HG03108 (cell line): Measurements from ENCODE around the gene VSIG8.

ENCODE experiments used
- ATAC-seq: cut with Tn5 transposase; IDR thresholded peaks from one replicate; pipeline ENCODE4 v1.9.1; 2021; ENCODE audit warnings: moderate library complexity; ENCODE audit not compliant: unreplicated experiment

VSIG8 gene

GRCh38 chr1:159884296-159884695, 21.8 kb upstream of the VSIG8 start:
- no peak for ATAC-seq

- no peak for ATAC-seq
These were observed 20.7 kb upstream of the VSIG8 start for GRCh38 chr1:159883134-159883533.

- ATAC-seq = no peak
These were observed 20.0 kb upstream of the VSIG8 start for GRCh38 chr1:159882527-159882862.

- no peak for ATAC-seq
These were observed 19.4 kb upstream of the VSIG8 start for GRCh38 chr1:159881622-159882526.

GRCh38 chr1:159880430-159880829, 18.0 kb upstream of the VSIG8 start:
- ATAC-seq = no peak

- no peak for ATAC-seq
These were observed 17.5 kb upstream of the VSIG8 start for GRCh38 chr1:159879977-159880376.

GRCh38 chr1:159879136-159879535, 16.7 kb upstream of the VSIG8 start:
- no peak for ATAC-seq

GRCh38 chr1:159877695-159878444, 15.4 kb upstream of the VSIG8 start:
- no peak for ATAC-seq

GRCh38 chr1:159873530-159874143, 11.2 kb upstream of the VSIG8 start:
- ATAC-seq = no peak

- ATAC-seq = no peak
These were observed 10.4 kb upstream of the VSIG8 start for GRCh38 chr1:159872891-159873290.

- ATAC-seq = no peak
These were observed 8.2 kb upstream of the VSIG8 start for GRCh38 chr1:159870704-159871103.

GRCh38 chr1:159869607-159870006, 7.2 kb upstream of the VSIG8 start:
- ATAC-seq = no peak

GRCh38 chr1:159869173-159869572, 6.7 kb upstream of the VSIG8 start:
- ATAC-seq = no peak

- no peak for ATAC-seq
These were observed 6.3 kb upstream of the VSIG8 start for GRCh38 chr1:159868766-159869165.

- no peak for ATAC-seq
These were observed 5.2 kb upstream of the VSIG8 start for GRCh38 chr1:159867664-159868026.

GRCh38 chr1:159866905-159867663, 4.6 kb upstream of the VSIG8 start:
- ATAC-seq = no peak

GRCh38 chr1:159866066-159866465, 3.6 kb upstream of the VSIG8 start:
- ATAC-seq = no peak

- no peak for ATAC-seq
These were observed 1.8 kb upstream of the VSIG8 start for GRCh38 chr1:159864262-159864661.

GRCh38 chr1:159862031-159862430, 426 bp downstream of the VSIG8 start:
- ATAC-seq = no peak

GRCh38 chr1:159861218-159861617, 1.2 kb downstream of the VSIG8 start:
- no peak for ATAC-seq

GRCh38 chr1:159860456-159860855, 2.0 kb downstream of the VSIG8 start:
- no peak for ATAC-seq
